ENCODE results near the gene KRT84. TPM values are rescaled to one million over a fixed set of nuclear protein-coding genes. Genes with fewer than 3 reads are reported as not detected.

Gene KRT84
- total and polyA plus RNA-seq, 7 donors = not detected

DNA sequence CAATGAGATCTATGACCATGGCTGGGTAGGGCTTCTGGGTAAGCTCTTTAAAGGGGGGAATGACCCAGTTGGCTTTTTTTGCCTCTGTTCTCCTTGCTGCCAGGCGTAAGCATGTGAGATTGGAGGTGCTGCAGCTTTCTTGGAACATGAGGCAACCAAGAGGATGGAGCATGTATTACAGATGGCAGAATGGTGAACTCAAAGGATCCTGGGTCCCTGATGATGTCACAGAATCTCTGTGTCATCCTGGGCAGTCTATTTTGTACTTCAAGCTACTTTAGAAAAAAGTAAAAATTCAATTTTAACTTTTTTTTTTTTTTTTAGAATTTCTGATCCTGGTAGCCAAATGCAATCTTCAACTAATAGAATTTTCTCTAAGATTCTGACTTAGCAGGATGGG is 12.7 kb upstream of the KRT84 start:
- 85 to 89% methylated on average over 1 of the region's 1 CpG for WGBS, 2 donors
- intact Hi-C loops (cut with DNase I) = no loop called here
- H3K9me3 ChIP-seq = no peaks in the 10 kb centered on the region

DNA sequence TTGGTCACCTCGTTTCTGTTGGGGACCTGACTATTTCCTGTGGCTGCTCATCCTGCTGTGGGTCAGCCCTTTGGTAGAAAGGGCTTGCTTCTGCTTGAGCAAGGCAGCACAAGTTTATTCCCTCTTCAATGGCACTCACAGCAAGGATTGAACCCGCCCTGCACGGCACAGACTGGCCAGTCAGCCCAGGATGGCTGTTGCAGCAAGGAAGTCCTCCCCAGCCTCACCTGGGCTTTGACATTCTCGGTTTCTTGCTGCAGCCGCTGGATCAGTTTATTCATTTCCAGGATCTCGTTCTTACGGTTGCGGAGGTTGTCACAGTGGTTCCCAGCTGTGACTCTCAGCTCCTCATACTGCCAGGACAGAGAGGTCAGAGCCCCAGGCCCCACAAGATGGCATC is 11.2 kb upstream of the KRT84 start:
- Histone ChIP-seq H3K4me3 (no peak overlapping the region), H3K27ac (no peak overlapping the region), H3K36me3 (no peaks in the 10 kb centered on the region), H3K9me3 (no peaks in the 10 kb centered on the region), H3K4me1 (peaks cover 2 to 4% (median 4%) of the 10 kb centered on the region in 4 donors), H3K27me3 (no peaks in the 10 kb centered on the region)
- WGBS, 2 donors = 85% methylated on average over 8 of the region's 8 CpGs
- no peak for TF ChIP-seq EP300 (IDR thresholded peaks at IDR 0.05)
- TF ChIP-seq, protein P1, sequence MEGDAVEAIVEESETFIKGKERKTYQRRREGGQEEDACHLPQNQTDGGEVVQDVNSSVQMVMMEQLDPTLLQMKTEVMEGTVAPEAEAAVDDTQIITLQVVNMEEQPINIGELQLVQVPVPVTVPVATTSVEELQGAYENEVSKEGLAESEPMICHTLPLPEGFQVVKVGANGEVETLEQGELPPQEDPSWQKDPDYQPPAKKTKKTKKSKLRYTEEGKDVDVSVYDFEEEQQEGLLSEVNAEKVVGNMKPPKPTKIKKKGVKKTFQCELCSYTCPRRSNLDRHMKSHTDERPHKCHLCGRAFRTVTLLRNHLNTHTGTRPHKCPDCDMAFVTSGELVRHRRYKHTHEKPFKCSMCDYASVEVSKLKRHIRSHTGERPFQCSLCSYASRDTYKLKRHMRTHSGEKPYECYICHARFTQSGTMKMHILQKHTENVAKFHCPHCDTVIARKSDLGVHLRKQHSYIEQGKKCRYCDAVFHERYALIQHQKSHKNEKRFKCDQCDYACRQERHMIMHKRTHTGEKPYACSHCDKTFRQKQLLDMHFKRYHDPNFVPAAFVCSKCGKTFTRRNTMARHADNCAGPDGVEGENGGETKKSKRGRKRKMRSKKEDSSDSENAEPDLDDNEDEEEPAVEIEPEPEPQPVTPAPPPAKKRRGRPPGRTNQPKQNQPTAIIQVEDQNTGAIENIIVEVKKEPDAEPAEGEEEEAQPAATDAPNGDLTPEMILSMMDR (IDR thresholded peaks at IDR 0.05) = no peak
- no peak for TF ChIP-seq POLR2AphosphoS5 (IDR thresholded peaks at IDR 0.05)
- no peak for TF ChIP-seq POLR2A (IDR thresholded peaks at IDR 0.05)
- DNase-seq = peak; percentile 34
- intact Hi-C loops (cut with DNase I) = no loop called here

More for the DNA sequence above, 12.7 kb upstream of the KRT84 start:
- TF ChIP-seq EP300 (IDR thresholded peaks at IDR 0.05) (no peak), POLR2AphosphoS5 (IDR thresholded peaks at IDR 0.05) (no peak), POLR2A (IDR thresholded peaks at IDR 0.05) (no peak)
- TF ChIP-seq, protein P1 (IDR thresholded peaks at IDR 0.05) = no peak
- Histone ChIP-seq H3K4me1 (no peaks in the 10 kb centered on the region), H3K4me3 (no peak overlapping the region), H3K36me3 (no peaks in the 10 kb centered on the region), H3K27ac (no peak overlapping the region), H3K27me3 (no peaks in the 10 kb centered on the region)
- DNase-seq = peak; percentile 12

DNA sequence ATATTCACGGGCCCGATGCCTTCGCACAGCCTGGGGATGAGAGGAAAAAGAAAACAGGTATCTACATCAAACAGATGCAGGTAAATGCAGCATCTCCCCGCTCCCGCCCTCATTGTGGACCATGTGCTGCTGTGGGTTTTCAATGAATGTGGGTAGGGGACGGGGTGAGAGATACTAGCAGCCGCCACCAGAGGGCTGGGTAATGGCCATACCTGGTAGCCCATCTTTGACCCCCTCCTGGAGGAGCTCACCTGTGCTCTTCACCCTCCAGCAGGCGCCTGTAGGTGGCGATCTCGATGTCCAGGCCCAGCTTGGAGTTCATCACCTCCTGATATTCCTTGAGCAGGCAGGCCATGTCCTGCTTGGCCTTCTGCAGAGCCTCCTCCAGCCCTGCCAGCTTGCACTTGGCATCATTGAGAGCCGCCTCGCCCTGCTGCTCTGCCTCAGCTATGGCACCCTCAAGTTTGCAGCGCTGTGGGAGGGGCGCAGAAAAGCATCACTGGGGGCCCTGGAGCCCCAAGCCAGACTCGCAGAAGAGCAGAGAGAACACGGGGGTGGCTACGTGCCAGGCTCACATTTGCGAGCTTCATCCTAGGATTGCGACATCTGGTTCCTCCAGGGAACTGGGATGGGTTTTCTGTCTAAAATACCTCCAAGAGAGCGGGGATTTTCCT is 10.4 kb upstream of the KRT84 start:
- TF ChIP-seq POLR2AphosphoS5 (IDR thresholded peaks at IDR 0.05) = no peak
- peaks cover 3 to 11% (median 10%) of the 10 kb centered on the region in 4 donors for H3K4me1 ChIP-seq
- intact Hi-C loops (cut with DNase I) = no loop called here
- no peak overlapping the region for H3K27ac ChIP-seq
- no peaks in the 10 kb centered on the region for H3K27me3 ChIP-seq
- DNase-seq = peak; percentile 79
- H3K4me3 ChIP-seq = no peak overlapping the region
- WGBS, 2 donors = 70 to 73% methylated on average over 20 of the region's 20 CpGs
- H3K36me3 ChIP-seq = no peaks in the 10 kb centered on the region
- no peaks in the 10 kb centered on the region for H3K9me3 ChIP-seq

DNA sequence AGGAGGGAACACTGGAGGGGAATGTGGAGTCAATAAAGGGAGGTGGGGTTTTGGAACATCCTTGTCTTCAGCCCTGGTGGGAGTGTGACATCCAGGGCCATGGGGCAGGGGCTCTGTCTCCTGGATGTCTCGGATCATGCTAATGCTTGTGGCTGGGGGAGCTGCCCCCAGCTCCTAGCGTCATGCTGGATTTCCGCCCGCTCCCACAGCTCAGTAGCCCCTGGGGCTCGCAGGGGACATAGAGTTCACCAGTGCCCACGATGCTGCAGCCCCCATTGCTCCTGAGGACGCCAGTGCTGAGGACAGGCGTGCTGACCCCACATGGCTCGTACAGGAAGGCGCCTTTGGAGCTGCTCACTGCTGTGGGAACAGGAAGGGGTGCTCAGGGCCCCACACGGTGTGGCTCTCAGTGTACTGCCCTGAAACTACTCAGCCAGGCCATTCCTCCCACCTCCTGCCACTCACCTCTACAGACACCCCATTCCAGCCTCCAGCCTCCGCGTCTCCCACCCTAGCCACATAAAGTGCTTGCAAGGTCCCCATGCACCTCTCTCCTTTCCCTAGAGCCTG is 9.5 kb upstream of the KRT84 start:
- no peaks in the 10 kb centered on the region for H3K27me3 ChIP-seq
- H3K9me3 ChIP-seq = no peaks in the 10 kb centered on the region
- peak; percentile 48 for DNase-seq
- TF ChIP-seq POLR2A (IDR thresholded peaks at IDR 0.05) (no peak), POLR2AphosphoS5 (IDR thresholded peaks at IDR 0.05) (no peak), EP300 (IDR thresholded peaks at IDR 0.05) (no peak)
- TF ChIP-seq, protein P1 (IDR thresholded peaks at IDR 0.05) = no peak
- 87 to 89% methylated on average over 13 of the region's 13 CpGs for WGBS, 2 donors
- no peak overlapping the region for H3K27ac ChIP-seq
- intact Hi-C loops (cut with DNase I) = no loop called here
- H3K4me3 ChIP-seq = no peak overlapping the region
- no peaks in the 10 kb centered on the region for H3K36me3 ChIP-seq
- H3K4me1 ChIP-seq = peaks cover 3 to 12% (median 10%) of the 10 kb centered on the region in 4 donors

DNA sequence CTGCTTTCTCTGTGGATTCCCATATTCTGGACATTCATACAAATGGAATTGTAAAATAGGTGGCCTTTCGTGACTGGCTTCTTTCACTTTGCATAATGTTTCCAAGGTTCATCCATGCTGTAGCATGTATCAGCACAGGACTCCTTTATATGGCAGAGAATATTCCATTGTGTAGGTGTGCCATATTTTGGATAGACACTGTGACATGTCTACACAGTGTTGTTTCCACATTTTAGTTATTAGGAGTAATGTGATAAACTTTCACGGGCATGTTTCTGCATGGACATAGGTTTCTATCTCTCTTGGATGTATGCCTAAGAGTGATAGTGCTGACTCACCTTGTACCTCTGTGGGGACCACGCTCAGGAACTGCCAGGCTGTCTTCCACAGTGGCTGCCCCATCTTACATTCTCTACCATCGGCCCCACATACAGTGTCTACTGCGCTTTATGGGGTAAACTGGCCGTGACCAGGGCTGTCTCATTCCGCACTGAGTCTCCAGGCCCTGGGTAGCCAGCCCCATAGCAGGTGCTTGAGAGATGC is 7.1 kb upstream of the KRT84 start:
- intact Hi-C loops (cut with DNase I) = no loop called here
- H3K9me3 ChIP-seq = no peaks in the 10 kb centered on the region
- H3K27me3 ChIP-seq = no peaks in the 10 kb centered on the region
- TF ChIP-seq, protein P1 (IDR thresholded peaks at IDR 0.05) = no peak
- TF ChIP-seq POLR2AphosphoS5 (IDR thresholded peaks at IDR 0.05) = no peak
- TF ChIP-seq EP300 (IDR thresholded peaks at IDR 0.05) = no peak
- TF ChIP-seq POLR2A (IDR thresholded peaks at IDR 0.05) = no peak
- no peak overlapping the region for H3K27ac ChIP-seq
- no peak overlapping the region for H3K4me3 ChIP-seq
- peak; percentile 29 for DNase-seq
- H3K4me1 ChIP-seq = peaks cover 3 to 16% (median 10%) of the 10 kb centered on the region in 4 donors
- 87 to 88% methylated on average over 7 of the region's 7 CpGs for WGBS, 2 donors
- H3K36me3 ChIP-seq = no peaks in the 10 kb centered on the region

All from sigmoid colon (tissue), 7 donors.